ENCODE results near the gene TCF7L1. TPM values are rescaled to one million over a fixed set of nuclear protein-coding genes. Genes with fewer than 3 reads are reported as not detected.

Gene TCF7L1
- total and polyA plus RNA-seq, 2 donors (not counting 3 experiments of a cell fraction or from before 2014, with no cell fraction given): 9.6 to 17.4 TPM

- no TSS peak for BruUV-seq (replicated peaks)
- intact Hi-C loops (cut with micrococcal nuclease): no loop called here
- H3K9me1 ChIP-seq (replicated peaks; ENCODE audit: control insufficient read depth, extremely low read depth, insufficient read depth, low read length): no peaks in the 10 kb centered on the region
- H3K79me2 ChIP-seq (ENCODE audit: control insufficient read depth, insufficient read depth, low read length): no peaks in the 10 kb centered on the region
- DNase-seq (ENCODE audit: low read depth, low spot score) (no peak), FAIRE-seq (no peak)
- H3K9ac ChIP-seq (replicated peaks; ENCODE audit: extremely low read depth, insufficient read depth, low read length): no peak overlapping the region
- H4K20me1 ChIP-seq (replicated peaks; ENCODE audit: control insufficient read depth, extremely low read depth, insufficient read depth, low read length): no peaks in the 10 kb centered on the region
- H3K27me3 ChIP-seq (ENCODE audit: control insufficient read depth in 2 of 2, insufficient read depth in 2 of 2, low read length in 2 of 2): no peaks in the 10 kb centered on the region
- H3K9me3 ChIP-seq (replicated peaks; ENCODE audit: control insufficient read depth, insufficient read depth, low read length): no peaks in the 10 kb centered on the region
- dilution Hi-C loops (cut with MboI; ENCODE audit: extremely low pct_ligation_motif_present, low sequenced_read_pairs): no loop called here
- H3K4me3 ChIP-seq (replicated peaks in 1 of 3; ENCODE audit: insufficient read depth in 1 of 3, low read depth in 1 of 3, low read length in 3 of 3): no peak overlapping the region
- TF ChIP-seq GATA2 (IDR thresholded peaks at IDR 0.05; ENCODE audit: insufficient read depth, insufficient read length, low read depth, low read length) (no peak), MAX (IDR thresholded peaks at IDR 0.05; ENCODE audit: insufficient read depth, insufficient read length) (no peak), POLR2AphosphoS5 (IDR thresholded peaks at IDR 0.05; ENCODE audit: insufficient read depth, low read depth, low read length) (no peak), JUN (IDR thresholded peaks at IDR 0.05; ENCODE audit: borderline replicate concordance, insufficient read depth, insufficient read length, low read depth) (no peak), EZH2 (IDR thresholded peaks at IDR 0.05; ENCODE audit: borderline replicate concordance, low read depth, low read length, severe bottlenecking) (no peak), POLR2A (IDR thresholded peaks at IDR 0.05; ENCODE audit: low read depth, low read length) (no peak), CTCF (IDR thresholded peaks at IDR 0.05; ENCODE audit: extremely low read depth in 1 of 2, insufficient read depth in 1 of 2, low read depth in 1 of 2, low read length in 2 of 2) (no peak), FOS (IDR thresholded peaks at IDR 0.05; ENCODE audit: borderline replicate concordance, insufficient read depth, low read length) (no peak), MYC (IDR thresholded peaks at IDR 0.05; ENCODE audit: low read depth, low read length) (no peak)
- no peak overlapping the region for H3K4me2 ChIP-seq (ENCODE audit: insufficient read depth, low read length)
- peaks cover 9% of the 10 kb centered on the region for H3K4me1 ChIP-seq (ENCODE audit: control insufficient read depth, extremely low read depth, insufficient read depth, low read length)
- ChIA-PET CTCF (interaction anchor here (0.7 to 2.4 kb wide), 3 partner anchors 9 to 221 kb away, joined by 3 to 10 read pairs (median 6); no protein-coding TSS in a partner anchor), POLR2A (no interaction called here)
- H2AFZ ChIP-seq (ENCODE audit: low read depth, low read length): no peak overlapping the region
- no peaks in the 10 kb centered on the region for H3K36me3 ChIP-seq (ENCODE audit: control insufficient read depth in 2 of 2, extremely low read depth in 1 of 2, insufficient read depth in 2 of 2, low read length in 2 of 2)
- H3K27ac ChIP-seq (ENCODE audit: insufficient read depth, low read depth, low read length): no peak overlapping the region
Observed at GRCh38 chr2:85275984-85276540, 142.9 kb downstream of the TCF7L1 start.

Measured in endothelial cell of umbilical vein (primary cell).